Transverse colon (tissue), 4 donors: ENCODE measurements around the gene OR5B2.

Source experiments
- POLR2A ChIP-seq: fragments of 450-650 bp; IDR thresholded peaks from one replicate; pipeline ENCODE4 v1.6.1; 2016; ENCODE audit warnings: antibody characterized with exemption, mild to moderate bottlenecking, moderate library complexity
- POLR2AphosphoS5 ChIP-seq, 3 donors: sonication (generic); formaldehyde crosslinking; IDR thresholded peaks; one replicate each; pipeline ENCODE4 v1.6.1; 2016; ENCODE audit warnings: antibody characterized with exemption in 3 of 3
- TF ChIP-seq, protein P1 (sequence below), 5 experiments: fragments of 200-600 bp in 3 of 5; fragments of 450-650 bp in 2 of 5; sonication (generic) in 3 of 5; IDR thresholded peaks; 1 replicate in 2 of 5; 2 replicates in 3 of 5; pipeline ENCODE4 v1.5.1; 2016 to 2017; ENCODE audit warnings: antibody characterized with exemption in 5 of 5, inconsistent platforms in 3 of 5, mild to moderate bottlenecking in 2 of 5, moderate library complexity in 1 of 5

DNA sequence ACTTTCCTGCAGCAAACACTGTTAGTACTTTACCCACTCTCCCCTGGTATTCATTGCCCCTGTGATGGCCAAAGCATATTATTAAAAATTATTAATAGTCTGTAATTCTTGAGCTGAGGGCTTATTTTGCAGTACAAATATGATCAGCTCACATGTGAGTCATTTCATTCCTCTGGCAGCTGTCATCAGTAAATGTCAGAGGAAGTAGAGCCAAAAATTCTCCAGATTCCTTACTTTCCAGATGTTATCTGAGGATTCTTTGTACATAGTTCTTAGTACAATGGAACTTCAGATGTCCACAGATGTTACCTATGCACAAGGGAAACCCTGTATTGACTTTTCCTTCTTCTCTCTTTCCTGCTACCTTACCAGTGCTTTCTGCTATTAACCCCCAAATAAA, 33.7 kb downstream of the OR5B2 start:
- TF ChIP-seq, protein P1, sequence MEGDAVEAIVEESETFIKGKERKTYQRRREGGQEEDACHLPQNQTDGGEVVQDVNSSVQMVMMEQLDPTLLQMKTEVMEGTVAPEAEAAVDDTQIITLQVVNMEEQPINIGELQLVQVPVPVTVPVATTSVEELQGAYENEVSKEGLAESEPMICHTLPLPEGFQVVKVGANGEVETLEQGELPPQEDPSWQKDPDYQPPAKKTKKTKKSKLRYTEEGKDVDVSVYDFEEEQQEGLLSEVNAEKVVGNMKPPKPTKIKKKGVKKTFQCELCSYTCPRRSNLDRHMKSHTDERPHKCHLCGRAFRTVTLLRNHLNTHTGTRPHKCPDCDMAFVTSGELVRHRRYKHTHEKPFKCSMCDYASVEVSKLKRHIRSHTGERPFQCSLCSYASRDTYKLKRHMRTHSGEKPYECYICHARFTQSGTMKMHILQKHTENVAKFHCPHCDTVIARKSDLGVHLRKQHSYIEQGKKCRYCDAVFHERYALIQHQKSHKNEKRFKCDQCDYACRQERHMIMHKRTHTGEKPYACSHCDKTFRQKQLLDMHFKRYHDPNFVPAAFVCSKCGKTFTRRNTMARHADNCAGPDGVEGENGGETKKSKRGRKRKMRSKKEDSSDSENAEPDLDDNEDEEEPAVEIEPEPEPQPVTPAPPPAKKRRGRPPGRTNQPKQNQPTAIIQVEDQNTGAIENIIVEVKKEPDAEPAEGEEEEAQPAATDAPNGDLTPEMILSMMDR (IDR thresholded peaks at IDR 0.05) = no peak
- TF ChIP-seq POLR2A (no peak), POLR2AphosphoS5 (IDR thresholded peaks at IDR 0.05) (no peak)
